HG02678 (cell line): Measurements from ENCODE around the gene TBL3.
A peak's percentile ranks its signal among the peaks of the same experiment; 100 is the strongest.
"Not testable (repeated sequence)": the region's sequence is repeated elsewhere in the genome, so short reads cannot be mapped to it uniquely, and the experiment has no call there.

Source experiments
- ATAC-seq: cut with Tn5 transposase; IDR thresholded peaks from one replicate; pipeline ENCODE4 v1.9.1; 2021; ENCODE audit warnings: mild to moderate bottlenecking, moderate library complexity; ENCODE audit not compliant: unreplicated experiment

The TBL3 gene

DNA sequence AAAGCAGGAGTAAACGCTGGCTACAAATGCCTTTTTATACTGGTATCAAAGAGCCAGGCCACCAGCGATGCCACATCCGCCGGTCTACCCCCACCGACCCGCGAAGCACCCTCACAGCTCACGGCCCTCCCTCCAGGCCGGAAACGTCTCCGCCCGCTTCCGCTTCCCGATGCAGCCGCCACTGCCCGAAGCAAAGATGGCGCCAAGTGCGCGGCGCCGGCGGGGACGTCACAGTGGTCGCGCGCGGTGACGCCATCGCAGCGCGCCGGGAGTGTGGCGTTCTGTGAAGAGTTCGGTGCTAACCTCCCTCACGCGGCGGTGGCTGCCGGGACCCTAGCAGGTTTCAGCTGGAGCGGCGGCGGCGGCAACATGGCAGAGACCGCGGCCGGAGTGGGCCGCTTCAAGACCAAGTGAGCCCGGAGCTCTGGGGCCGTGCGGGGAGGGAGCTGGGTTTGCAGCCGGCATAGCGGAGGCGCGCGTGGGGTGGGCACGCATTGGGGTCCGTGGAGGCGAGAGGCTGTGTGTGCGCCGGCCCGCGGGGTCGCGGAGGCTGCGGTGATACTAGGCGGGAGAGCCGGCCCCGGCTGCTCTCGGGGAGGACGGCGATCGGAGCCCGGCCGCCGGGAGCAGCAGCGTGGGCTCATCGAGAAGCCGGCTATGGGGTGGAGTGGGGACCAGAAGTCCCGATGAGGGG lies at the start of gene TBL3:
Gene TBL3 (plus strand): TSS at position 258 of the 694 bp plus-strand sequence. CDS start 112 bp downstream, at position 370.
- ATAC-seq: peak; percentile 83

DNA sequence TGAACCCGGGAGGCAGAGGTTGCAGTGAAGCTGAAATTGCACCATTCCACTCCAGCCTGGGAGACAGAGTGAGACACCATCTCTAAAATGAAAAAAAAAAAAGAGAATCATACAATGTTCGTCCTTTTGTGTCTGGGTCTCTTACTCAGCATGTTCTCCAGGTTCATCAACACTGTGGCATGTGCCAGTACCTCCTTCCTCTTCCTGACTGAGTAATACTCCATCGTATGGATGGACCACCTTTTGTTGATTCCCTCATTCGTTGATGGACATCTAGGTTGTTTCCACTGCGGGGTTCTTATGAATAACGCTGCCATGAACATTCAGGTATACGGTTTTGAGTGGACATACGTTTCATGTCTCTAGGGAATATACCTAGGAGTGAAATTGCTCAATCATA lies 49.5 kb upstream of the TBL3 start:
- no peak for ATAC-seq

DNA sequence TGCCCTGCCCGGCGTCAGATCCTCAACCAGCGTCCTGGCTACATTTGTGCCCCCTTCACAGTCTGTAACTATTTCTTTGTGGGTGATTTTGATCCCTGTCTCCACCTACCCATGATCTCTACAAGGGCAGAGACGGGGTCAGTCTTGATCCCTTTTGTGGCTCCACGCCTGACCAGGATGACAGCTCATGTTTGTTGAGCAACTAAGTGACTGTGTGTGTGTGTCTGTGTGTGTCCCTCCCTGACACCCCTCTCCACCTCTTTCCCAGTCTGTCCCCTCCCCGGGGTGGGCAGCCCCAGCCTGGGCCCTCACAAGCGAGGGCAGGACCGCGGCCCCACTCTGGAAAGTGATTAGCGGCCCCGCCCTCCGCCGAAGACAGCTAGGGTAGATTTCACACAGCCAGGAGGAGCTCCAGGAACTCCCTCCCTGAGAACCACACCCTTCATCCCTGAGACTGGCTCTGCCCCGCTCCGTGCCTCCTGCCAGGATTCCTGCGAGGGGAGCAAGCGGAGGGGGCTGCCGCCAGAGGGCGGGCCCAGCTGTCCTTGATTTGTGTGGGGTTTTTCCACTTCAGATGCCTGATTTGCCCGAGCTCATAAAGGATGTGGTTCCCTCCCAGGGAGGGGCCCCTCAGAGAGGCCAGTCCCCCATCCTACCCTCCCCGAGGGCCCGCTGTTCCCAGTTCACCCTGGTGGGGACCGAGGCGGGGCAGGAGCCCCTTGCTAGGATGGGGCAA lies 48.4 kb upstream of the TBL3 start:
- no peak for ATAC-seq

DNA sequence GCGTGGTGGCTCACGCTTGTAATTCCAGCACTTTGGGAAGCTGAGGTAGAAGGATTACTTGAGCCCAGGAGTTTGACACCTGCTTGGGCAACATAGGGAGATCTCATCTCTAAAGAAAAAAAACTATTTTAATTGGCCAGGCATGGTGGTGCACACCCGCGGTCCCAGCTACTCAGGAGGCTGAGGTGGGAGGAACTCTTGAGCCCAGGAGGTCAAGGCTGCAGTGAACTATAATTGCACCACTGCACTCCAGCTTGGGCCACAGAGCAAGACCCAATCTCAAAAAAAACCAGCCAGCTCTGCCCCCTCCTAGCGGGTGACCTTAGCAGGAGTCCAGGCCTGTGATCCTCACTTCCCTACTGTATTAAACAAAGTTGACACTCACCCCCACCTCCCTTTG lies 47.8 kb upstream of the TBL3 start:
- no peak for ATAC-seq

DNA sequence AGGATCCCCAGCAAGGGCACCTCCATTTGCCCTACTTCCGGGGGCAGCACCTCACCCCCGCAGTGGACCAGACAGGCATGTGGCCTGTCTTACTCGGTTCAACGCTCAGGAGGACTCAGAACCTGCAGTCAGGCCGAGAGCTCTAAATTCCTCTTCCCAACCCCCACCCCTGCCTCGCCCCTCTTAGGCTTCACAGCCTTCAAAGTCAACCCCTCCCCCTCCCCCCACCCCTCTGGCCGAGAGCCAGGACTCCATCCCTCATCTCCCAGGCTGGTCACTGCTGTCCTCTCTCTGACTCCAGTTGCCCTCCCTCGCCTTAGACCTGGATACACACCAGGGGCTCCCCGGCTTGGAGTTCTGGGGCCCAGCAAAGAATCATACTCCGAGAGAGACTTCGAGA lies 45.6 kb upstream of the TBL3 start:
- ATAC-seq: no peak

DNA sequence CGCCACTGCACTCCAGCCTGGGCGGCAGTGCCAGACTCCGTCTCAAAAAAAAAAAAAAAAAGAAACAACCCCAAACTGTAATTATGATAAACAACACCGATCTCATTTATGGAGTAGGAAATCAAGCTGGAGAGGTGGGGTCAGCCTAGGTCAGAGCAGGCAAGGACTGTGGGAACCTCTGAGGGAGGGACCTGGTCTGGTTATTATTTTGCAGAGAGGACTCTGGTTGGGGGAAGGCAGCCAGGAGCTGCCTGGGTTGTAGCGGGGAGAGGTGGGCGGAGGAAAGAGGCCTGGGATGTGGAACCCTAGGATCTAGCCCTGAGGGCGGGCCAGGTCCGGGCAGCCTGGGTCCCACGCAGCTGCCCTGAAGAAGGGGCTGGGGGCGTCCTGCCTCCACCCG lies 42.7 kb upstream of the TBL3 start:
- ATAC-seq: peak; percentile 10

DNA sequence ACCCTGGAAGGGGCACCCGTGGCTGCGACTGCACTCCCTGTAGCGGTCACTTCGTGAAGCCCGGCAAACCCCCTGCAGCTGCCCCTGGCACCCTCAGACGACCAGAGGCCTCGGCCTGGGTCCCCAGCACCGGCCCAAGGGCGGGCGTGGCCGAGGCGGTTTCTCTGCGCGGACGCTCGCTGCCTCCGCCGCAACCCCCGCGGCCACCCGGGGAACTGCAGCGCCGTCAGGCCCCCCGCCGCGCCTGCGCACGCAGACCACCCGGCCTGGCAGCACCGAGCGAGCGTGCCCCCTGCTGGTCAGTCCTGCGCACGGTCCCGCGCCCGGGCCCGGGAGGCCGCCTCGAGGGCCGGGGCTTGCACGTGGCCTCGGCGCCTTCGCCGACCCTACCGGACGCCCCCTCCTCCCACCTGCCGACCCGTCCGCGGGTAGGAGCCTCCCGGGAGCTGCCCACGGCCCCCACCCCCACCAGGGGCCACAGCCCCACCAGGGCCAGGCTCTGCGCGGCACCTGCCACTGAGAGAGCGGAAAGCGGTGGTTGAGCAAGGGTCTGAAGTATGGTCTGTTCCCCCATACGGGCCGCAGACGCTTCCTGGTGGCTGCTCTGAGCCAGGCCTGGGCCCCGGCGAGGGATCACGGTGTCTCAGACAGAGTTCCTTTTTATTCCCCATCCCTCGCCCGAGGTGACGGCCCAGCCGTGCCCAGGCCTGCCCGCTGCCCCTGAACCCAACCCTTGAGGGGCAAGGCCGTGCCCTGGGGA lies 42.1 kb upstream of the TBL3 start:
- peak; percentile 89 for ATAC-seq

DNA sequence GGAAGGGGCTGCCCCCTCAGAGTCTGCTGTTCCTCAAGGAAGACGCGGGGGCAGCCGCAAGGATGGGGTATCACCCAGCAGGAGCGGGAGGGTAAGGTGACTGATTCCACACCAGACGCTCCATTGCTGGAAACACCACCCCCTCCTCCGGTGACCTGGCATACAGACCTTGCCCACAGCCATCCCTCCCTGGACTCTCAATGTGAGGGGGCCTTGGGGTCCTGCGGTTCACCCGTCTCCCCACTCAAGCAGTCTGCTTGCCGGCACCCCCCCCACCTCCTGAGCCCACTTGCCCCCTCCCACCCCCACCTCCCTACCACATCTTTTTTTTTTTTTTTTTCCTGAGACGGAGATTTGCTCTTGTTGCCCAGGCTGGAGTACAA lies 41.5 kb upstream of the TBL3 start:
- no peak for ATAC-seq

DNA sequence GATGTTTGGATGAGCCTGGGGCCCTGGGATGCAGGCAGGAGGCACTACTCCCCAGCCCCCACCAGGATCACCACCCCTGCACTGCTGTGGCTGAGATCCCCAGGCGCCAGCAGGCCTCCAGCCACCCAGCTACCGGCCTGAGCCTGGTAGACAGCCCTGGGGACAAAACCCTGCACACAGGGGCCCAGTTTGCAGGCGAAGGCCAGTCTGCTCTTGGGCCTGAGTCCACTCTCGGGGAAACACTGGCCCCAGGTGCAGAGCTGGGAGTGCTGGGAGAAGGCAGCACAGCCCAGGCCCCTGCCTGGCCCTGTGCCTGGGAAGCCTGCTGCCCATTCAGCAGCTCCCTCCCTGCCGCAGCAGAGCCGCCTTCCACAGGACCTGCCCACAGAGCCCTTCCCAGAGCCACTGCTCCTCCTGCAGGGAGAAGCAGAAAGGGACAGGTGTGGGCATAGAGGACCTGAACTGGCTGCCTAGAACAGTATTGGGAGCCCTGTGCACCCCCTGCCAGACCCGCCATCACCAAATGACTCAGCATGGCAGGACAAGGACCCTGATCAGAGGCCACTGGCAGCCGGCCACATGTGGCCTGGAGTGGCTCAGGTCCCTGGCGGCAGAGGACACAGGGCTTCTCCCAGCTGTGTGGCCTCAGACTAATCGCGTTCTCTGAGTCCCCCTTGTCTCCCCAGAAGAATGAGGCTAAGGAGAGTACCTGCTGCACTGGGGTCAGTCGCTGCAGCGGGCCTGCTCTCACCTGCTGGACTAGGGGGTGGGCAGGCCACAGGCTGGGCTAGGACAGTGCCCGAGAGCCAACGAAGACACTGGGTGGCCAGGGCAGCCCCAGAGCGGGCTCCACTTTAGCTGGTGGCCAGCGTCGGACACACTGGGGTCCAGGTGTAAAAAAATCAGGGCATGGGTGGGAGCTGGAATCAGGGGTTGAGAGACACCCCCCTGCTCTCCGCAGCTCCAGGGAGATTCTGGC lies 39.5 kb upstream of the TBL3 start:
- no peak for ATAC-seq

DNA sequence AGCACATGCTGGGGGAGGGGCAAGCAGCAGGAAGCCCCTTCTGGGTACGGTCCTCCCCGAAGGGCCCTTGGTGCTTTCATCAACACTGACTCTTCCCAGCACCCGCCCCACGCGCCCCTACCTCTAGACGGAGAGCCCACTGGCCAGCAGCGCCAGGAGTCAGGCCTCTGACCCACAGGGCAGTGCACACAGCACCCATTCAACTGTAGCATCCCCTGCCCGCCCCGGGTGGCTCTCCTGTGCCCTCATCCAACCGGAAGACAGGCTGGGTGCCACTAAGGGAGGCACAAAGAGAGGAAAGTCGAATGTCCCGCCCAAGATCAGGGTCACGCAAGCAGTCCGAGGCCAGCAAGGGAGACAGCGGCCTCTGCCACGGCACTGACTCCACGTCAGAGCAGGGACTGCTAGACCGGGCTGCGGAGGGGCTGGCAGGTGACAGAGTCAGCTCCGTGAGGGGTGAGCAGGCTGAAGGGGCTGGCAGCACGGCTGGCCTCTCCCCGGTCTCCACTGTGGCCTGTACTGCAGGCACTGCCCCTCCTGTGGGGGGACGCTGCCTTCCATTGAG lies 38.7 kb upstream of the TBL3 start:
- no peak for ATAC-seq

DNA sequence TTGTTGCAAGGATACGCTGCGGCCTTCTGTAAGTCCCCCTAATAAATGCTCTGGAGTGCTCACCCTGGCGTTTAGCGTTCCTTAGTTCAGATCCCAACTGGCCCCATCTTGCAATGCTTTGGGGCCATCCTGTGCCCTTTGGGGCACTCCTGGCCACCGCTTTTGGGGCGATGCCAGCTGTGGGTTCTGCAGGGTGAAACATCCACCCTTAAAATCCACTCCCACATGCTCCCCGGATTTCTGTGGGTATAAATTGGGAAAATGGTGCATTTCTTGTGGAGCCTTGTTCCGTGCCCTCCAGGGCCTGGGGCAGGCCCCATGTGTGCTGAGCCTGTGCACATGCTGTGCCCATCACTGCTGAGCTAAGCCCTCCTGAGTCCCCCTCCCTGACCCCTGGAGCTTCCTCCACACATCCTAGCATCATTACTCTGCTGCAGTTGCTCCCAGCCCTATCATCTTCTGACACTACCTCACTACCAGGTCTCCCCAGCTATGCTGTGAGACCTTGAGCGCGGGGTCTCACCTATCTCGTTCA lies 34.8 kb upstream of the TBL3 start:
- ATAC-seq: no peak

DNA sequence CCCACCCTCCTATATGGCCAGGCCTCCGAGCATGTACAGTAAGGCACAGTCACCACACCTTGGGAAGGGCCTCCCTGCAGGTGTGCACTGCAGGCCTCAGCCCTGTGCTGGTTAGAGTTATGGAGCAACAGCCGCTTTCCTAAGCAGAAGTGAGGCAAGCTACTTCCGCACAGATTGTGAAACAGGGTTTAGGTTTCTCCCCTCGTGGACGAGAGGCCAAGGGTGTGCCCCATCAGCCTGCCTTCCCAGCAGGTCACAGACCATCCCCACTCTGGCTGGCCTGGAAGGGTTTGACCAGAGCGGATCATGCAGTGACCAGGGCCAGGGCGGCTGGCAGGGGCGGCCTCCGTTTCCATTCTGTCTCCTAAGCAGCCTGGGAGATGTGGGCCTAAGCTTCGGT lies 33.5 kb upstream of the TBL3 start:
- no peak for ATAC-seq

DNA sequence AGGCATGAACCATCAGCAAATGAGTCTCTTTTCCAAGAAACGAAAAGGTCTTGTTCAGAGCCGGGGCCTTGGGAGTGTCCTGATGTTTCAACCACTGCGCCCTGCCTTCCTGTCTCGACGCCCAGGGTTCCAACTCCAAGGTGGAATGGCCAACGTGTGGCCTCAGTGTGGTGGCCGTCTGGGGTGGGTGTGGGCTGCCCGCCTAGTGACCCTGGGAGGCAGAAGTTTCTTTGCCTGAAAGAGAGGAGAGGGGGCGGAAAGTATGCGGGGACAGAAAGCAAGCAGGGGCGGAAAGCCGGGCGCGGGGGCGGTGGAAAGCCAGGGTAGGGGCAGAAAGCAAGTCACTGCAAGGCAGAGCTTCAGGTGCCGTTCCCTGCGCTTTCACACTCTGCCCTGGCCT lies 32.9 kb upstream of the TBL3 start:
- ATAC-seq: no peak

DNA sequence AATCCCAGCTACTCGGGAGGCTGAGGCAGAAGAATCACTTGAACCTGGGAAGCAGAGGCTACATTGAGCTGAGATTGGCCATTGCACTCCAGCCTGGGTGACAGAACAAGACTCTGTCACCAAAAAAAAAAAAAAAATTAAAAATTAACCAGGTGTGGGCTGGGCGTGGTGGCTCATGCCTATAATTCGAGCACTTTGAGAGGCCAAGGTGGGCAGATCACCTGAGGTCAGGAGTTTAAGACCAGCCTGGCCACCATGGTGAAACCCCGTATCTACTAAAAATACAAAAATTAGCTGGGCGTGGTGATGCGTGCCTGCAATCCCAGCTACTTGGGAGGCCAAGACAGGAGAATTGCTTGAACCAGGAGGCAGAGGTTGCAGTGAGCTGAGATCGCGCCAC lies 32.0 kb upstream of the TBL3 start:
- ATAC-seq: not testable (repeated sequence)

DNA sequence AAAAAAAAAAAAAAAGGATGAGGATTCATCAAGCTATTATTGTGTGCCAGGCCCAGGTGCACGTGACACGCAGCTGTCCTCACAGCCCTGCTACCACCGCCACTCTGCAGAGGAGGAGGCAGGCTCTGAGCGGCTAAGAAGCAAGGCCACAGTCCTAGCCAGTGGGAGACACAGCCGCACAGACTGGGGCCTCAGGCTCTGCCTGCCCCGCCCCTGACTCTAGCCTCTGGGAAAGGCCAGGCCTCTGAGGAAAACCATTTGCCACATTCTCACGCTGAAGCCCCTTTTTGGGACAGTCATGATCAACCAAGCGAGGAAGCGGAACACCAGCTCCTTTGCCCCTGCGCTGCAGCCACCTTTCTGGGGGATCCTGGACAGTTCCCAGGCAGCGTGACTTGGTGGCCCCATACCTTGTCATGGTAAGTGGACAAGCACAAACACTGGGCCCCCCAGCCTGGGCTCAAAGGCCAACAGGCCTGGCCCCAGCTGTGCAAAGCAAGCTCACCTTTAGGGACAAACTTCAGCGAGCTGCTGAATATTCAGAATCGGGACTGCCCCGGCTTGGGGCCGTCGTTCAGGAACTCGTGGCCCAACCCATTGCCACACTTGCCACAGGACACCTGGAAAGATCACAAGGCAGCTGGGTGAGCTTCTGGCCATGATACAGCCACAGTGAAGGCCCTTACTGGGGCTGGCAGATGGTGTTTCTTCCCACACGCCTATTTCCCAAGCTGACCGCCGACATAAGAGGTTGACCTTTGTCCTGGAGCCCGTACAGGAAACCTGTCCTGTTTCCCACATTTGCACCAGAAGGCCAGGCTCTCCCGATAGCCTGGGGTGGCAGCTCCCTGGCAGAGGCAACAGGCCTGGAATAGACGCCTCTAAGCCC lies 31.3 kb upstream of the TBL3 start:
- no peak for ATAC-seq

DNA sequence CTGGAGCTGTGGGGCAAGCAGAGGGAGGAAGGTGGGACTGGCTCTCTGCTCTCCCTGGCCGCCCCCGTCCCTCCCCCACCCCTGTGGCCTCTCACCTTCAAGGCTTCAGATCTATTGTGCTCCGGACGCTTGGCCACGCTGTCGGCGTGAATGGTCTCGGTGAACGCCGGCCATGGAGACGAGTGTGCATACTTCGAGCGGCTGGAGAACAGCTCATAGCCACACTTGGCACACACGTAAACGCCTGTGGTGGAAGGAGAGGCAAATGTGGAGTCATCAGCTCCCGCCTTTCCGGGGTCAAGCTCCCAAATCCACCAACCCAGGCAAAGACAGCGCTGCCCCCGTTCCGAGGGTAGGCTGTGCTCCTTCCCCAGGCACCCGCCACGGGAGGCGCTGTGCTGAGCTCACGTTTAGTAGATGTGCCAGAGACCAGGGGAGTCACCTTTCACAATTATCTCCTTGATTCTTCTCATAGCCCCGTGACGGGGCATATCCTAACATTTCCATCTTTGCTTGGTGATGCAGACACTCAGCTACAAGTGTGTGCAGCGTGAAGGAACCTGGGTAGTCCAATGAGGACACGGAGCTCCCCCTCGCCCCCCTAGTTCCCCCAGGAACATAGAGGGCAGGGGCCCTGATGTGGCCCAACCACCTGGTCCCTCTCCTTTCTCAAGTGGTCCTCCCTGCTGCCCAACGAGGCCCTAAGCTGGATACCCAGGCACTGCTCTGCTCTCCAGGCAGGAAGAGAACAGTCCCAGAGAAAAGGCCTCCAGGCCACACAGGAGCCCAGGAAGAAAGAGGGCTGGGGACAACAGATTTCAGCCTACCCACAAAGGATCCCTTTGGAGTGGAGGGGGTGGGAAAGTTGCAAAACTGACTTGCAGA lies 30.4 kb upstream of the TBL3 start:
- no peak for ATAC-seq

DNA sequence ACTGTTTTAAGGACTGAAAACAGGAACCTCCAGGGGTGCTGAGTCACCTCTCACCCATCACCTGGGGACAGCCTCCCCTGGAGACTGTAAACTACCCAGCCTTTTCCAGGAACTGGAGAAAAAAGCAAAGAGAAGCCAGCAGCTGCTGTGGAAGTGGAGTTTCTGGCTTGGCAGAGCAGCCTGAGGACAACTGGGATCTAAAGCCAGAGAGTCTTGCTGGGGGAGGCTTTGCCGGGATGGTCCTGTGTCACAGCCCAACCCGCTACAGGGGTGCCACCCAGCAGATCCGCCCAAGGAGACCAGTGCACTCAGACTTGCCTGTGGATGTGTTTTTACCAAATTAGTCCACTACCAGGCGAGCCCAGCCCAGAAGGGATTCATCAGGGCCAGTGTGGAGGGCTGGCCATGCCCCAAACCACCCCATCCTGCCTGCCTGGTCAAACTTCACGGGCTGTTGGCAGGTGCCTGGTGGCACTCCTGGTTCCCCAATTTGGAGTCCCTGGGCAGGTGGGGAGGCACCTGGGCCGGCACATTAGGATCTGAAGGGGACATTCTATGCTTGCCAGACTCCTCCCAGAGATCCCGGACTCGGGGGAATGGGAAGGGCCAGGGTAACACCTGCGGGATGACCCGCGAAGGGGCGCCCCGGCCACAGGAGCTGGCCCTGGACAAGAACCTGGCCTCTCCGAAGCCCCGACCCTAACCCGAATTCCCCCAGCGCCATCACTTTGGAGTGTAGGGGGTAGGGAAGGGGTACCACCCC lies 29.6 kb upstream of the TBL3 start:
- ATAC-seq: no peak
